Transverse colon (tissue), 4 donors: ENCODE measurements around the gene TMTC2. TPM values are rescaled to one million over a fixed set of nuclear protein-coding genes. Genes with fewer than 3 reads are reported as not detected.

Source experiments
- DNase-seq: peaks from one replicate; pipeline ENCODE4 v3.0.0-alpha.2; 2019
- H3K27ac ChIP-seq, 4 donors: fragments of 200-600 bp; sonication (generic); 2 replicates each; pipeline ENCODE4 v1.5.1; 2016 to 2018; ENCODE audit warnings: inconsistent platforms in 4 of 4
- H3K27me3 ChIP-seq: fragments of 200-600 bp; sonication (generic); 2 replicates; pipeline ENCODE4 v1.5.1; 2017; ENCODE audit warnings: inconsistent platforms
- H3K36me3 ChIP-seq, 4 donors: fragments of 200-600 bp; sonication (generic); 2 replicates each; pipeline ENCODE4 v1.5.1; 2017 to 2019; ENCODE audit warnings: inconsistent platforms in 4 of 4
- H3K4me1 ChIP-seq, 4 donors: fragments of 200-600 bp; sonication (generic); 2 replicates each; pipeline ENCODE4 v1.5.1; 2017 to 2020; ENCODE audit warnings: inconsistent platforms in 4 of 4
- H3K4me3 ChIP-seq, 4 donors: fragments of 200-600 bp; sonication (generic); 1 replicate in 1 of 4; 2 replicates in 3 of 4; pipeline versions ENCODE4 v1.5.1 to v1.6.1; 2017 to 2019; ENCODE audit warnings: inconsistent platforms in 4 of 4
- H3K9me3 ChIP-seq, 2 donors: fragments of 200-600 bp; sonication (generic); 2 replicates each; pipeline ENCODE4 v1.5.1; 2017 to 2019; ENCODE audit warnings: inconsistent platforms in 2 of 2
- EP300 ChIP-seq: sonication (generic); formaldehyde crosslinking; IDR thresholded peaks from one replicate; pipeline ENCODE4 v1.6.1; 2017; ENCODE audit warnings: antibody characterized with exemption, low read depth
- POLR2A ChIP-seq: fragments of 450-650 bp; IDR thresholded peaks from one replicate; pipeline ENCODE4 v1.6.1; 2016; ENCODE audit warnings: antibody characterized with exemption, mild to moderate bottlenecking, moderate library complexity
- POLR2AphosphoS5 ChIP-seq, 3 donors: sonication (generic); formaldehyde crosslinking; IDR thresholded peaks; one replicate each; pipeline ENCODE4 v1.6.1; 2016; ENCODE audit warnings: antibody characterized with exemption in 3 of 3
- WGBS, 2 donors: methylation state at CpG; one replicate each; pipeline ENCODE4 v1.1.5; 2018; ENCODE audit warnings: low coverage in 1 of 2; 5-methylcytosine and 5-hydroxymethylcytosine counted together
- in situ Hi-C, 4 donors: fragments of 200-750 bp; cut with MboI; loops; one replicate each; pipeline versions ENCODE4 v1.15.0 to v1.15.1; 2017; ENCODE audit warnings: low sequenced_read_pairs in 3 of 4, low pct_ligation_motif_present in 1 of 4, low pct_unique_long_range_greater_than_20kb in 1 of 4
- intact Hi-C: fragments of 100-400 bp; cut with DNase I; formaldehyde crosslinking; loops from one replicate; pipeline ENCODE4 v1.15.1; 2023; ENCODE audit warnings: low total_unique reads
- total RNA-seq, 4 donors: library from RNA; depleted of rRNA; stranded (reverse); fragments of >200 nt; gene quantifications; one replicate each; pipeline ENCODE4 v1.1.0, GENCODE V29; 2016
- TF ChIP-seq, protein P1 (sequence below), 5 experiments: fragments of 200-600 bp in 3 of 5; fragments of 450-650 bp in 2 of 5; sonication (generic) in 3 of 5; IDR thresholded peaks; 1 replicate in 2 of 5; 2 replicates in 3 of 5; pipeline ENCODE4 v1.5.1; 2016 to 2017; ENCODE audit warnings: antibody characterized with exemption in 5 of 5, inconsistent platforms in 3 of 5, mild to moderate bottlenecking in 2 of 5, moderate library complexity in 1 of 5

TMTC2 gene
- total RNA-seq, 4 donors from 2014 or later = 11.3 to 19.8 (median 17.1) TPM

DNA sequence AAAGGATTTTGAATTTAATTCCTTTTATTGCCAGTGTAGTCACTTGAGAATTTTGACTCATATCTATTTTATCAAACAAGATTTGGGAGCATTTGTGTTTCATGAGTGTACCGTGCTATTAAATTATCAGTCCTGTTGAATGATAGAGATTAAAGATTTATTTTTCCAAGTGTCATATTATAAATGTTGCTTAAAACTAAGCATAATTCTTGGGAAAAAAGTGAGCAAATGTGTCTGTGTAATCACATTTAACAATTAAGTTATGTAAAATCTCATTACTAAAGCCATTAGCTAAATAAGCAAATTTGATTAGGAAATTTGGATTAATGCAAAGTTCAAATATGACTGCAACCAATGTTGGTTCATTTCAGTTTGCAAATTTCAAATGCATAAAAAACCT, 266.7 kb downstream of the TMTC2 start:
- TF ChIP-seq EP300 = no peak
- TF ChIP-seq, protein P1, sequence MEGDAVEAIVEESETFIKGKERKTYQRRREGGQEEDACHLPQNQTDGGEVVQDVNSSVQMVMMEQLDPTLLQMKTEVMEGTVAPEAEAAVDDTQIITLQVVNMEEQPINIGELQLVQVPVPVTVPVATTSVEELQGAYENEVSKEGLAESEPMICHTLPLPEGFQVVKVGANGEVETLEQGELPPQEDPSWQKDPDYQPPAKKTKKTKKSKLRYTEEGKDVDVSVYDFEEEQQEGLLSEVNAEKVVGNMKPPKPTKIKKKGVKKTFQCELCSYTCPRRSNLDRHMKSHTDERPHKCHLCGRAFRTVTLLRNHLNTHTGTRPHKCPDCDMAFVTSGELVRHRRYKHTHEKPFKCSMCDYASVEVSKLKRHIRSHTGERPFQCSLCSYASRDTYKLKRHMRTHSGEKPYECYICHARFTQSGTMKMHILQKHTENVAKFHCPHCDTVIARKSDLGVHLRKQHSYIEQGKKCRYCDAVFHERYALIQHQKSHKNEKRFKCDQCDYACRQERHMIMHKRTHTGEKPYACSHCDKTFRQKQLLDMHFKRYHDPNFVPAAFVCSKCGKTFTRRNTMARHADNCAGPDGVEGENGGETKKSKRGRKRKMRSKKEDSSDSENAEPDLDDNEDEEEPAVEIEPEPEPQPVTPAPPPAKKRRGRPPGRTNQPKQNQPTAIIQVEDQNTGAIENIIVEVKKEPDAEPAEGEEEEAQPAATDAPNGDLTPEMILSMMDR (IDR thresholded peaks at IDR 0.05) = no peak
- no peak for TF ChIP-seq POLR2AphosphoS5 (IDR thresholded peaks at IDR 0.05)
- TF ChIP-seq POLR2A = no peak
- intact Hi-C loops (no loop called here), in situ Hi-C loops (no loop called here)
- Histone ChIP-seq H3K36me3 (no peaks in the 10 kb centered on the region), H3K27ac (no peak overlapping the region), H3K4me1 (peaks cover 0 to 18% (median 3%) of the 10 kb centered on the region in 4 donors), H3K27me3 (no peaks in the 10 kb centered on the region), H3K9me3 (no peaks in the 10 kb centered on the region), H3K4me3 (no peak overlapping the region)
- 92% methylated on average over 1 of the region's 1 CpG for WGBS, 2 donors
- no peak for DNase-seq

DNA sequence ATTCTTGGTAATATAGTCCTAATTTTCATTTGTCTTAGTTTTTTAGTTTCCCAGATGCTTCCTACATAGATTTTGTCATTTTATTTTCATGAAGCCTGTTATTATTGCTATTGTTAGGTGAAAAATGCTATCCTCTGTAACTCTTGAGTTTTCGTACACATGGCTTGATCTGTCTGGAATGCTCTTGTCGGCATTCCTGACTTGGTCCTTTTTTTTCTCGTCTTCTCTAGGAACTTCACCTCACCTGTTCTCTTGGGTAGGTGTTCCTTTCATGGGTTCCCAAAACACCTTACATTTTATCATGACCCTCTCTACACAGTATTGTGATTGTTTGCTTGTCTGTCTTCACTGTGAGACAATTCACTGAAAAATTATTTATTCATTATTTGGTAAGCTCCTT, 267.4 kb downstream of the TMTC2 start:
- in situ Hi-C loops = no loop called here
- no peak for DNase-seq
- H3K4me1 ChIP-seq = peaks cover 0 to 17% (median 3%) of the 10 kb centered on the region in 4 donors
- H3K27me3 ChIP-seq = no peaks in the 10 kb centered on the region
- WGBS, 2 donors = 95 to 98% methylated on average over 3 of the region's 3 CpGs
- H3K36me3 ChIP-seq = no peaks in the 10 kb centered on the region
- no peak overlapping the region for H3K27ac ChIP-seq
- H3K9me3 ChIP-seq = no peaks in the 10 kb centered on the region
- H3K4me3 ChIP-seq = no peak overlapping the region
- no peak for TF ChIP-seq POLR2A
- TF ChIP-seq, protein P1 (IDR thresholded peaks at IDR 0.05) = no peak
- TF ChIP-seq POLR2AphosphoS5 (IDR thresholded peaks at IDR 0.05) = no peak
- TF ChIP-seq EP300 = no peak
- intact Hi-C loops = no loop called here

DNA sequence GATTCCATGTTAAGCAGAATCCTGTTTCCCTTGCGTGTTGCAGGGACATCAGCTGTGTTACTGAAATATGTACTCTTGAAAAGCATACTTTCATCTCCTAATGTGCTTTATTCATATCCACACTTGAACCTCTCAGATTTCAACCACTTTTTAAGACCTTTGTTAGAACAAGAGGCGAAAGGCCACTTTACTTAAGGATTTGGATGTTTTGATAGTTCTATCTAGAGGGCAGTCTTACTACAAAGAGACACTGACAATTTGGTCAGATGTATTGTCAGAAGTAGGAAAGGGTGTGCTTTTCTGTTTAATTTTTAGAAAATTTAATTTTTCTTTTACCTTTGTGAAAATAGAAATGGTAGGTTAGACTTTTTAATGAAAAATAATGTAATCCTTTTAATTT, 267.9 kb downstream of the TMTC2 start:
- no peaks in the 10 kb centered on the region for H3K9me3 ChIP-seq
- intact Hi-C loops (no loop called here), in situ Hi-C loops (no loop called here)
- H3K27me3 ChIP-seq = no peaks in the 10 kb centered on the region
- no peak overlapping the region for H3K4me3 ChIP-seq
- H3K27ac ChIP-seq = no peak overlapping the region
- H3K36me3 ChIP-seq = no peaks in the 10 kb centered on the region
- no peak for DNase-seq
- no peak for TF ChIP-seq EP300
- TF ChIP-seq, protein P1 (IDR thresholded peaks at IDR 0.05) = no peak
- TF ChIP-seq POLR2AphosphoS5 (IDR thresholded peaks at IDR 0.05) = no peak
- no peak for TF ChIP-seq POLR2A
- peaks cover 0 to 14% (median 3%) of the 10 kb centered on the region in 4 donors for H3K4me1 ChIP-seq
- WGBS, 2 donors = 83 to 89% methylated on average over 2 of the region's 2 CpGs

DNA sequence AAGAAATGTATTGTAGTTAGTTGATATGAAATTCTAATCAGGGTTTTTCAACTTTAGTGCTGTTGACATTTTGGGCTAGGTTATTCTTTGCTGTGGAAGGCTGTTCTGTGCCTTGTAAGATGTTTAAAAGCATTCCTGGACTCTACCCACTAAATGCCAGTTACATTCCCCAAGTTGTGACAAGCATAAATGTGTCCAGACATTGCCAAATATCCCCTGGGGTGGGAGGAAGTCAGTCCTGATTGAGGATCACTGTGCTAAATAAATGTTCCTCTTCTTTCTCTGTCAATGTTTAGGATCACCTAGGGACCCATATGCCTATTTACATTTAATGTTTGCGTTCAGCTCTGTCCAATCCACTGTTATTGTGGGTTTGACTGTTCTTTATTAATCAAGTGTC, 268.3 kb downstream of the TMTC2 start:
- Histone ChIP-seq H3K9me3 (no peaks in the 10 kb centered on the region), H3K36me3 (no peaks in the 10 kb centered on the region), H3K27ac (no peak overlapping the region), H3K4me1 (peaks cover 0 to 9% (median 3%) of the 10 kb centered on the region in 4 donors), H3K27me3 (no peaks in the 10 kb centered on the region), H3K4me3 (no peak overlapping the region)
- no peak for DNase-seq
- intact Hi-C loops = no loop called here
- in situ Hi-C loops = no loop called here
- TF ChIP-seq, protein P1 (IDR thresholded peaks at IDR 0.05) = no peak
- TF ChIP-seq POLR2AphosphoS5 (IDR thresholded peaks at IDR 0.05) (no peak), EP300 (no peak), POLR2A (no peak)
- WGBS, 2 donors = 91 to 100% methylated on average over 1 of the region's 1 CpG
